Panc1 (cell line): Measurements from ENCODE around the gene RNF7. TPM values are rescaled to one million over a fixed set of nuclear protein-coding genes. Genes with fewer than 3 reads are reported as not detected.

ENCODE experiments used
- ATAC-seq: fragments of 200-7000 bp; cut with Tn5 transposase; 2 replicates; pipeline ENCODE4 v1.9.1; 2020; ENCODE audit warnings: mild to moderate bottlenecking, moderate library complexity
- BruUV-seq: library from RNA; stranded (reverse); fragments of 400-500 nt; replicated peaks from 2 replicates; lab custom pipeline; 2021; lab: Mats Ljungman, UMichigan
- CTCF ChIA-PET: fragments of 300-600 bp; sonication (Branson Sonifier 250); formaldehyde crosslinking; loops from one replicate; lab custom pipeline; 2022; ENCODE audit warnings: antibody characterized with exemption; lab: Charles Lee
- POLR2A ChIA-PET: fragments of 300-600 bp; sonication (Branson Sonifier 250); formaldehyde crosslinking; loops from one replicate; lab custom pipeline; 2022; ENCODE audit warnings: antibody characterized with exemption; lab: Charles Lee
- DNase-seq: peaks from one replicate; pipeline ENCODE4 v3.0.0-alpha.2; 2010; ENCODE audit warnings: low read depth, low spot score
- H3K27ac ChIP-seq: 2 replicates; pipeline ENCODE4 v1.5.1; 2011; ENCODE audit warnings: mild to moderate bottlenecking, low read length, inconsistent platforms
- H3K27me3 ChIP-seq: fragments of 200-500 bp; sonication (Bioruptor generic); 2 replicates; pipeline ENCODE4 v1.6.0; 2014; ENCODE audit warnings: low read length, inconsistent platforms; ENCODE audit not compliant: control insufficient read depth, insufficient read depth
- H3K36me3 ChIP-seq: fragments of 200-500 bp; sonication (Bioruptor generic); 2 replicates; pipeline ENCODE4 v1.5.1; 2014; ENCODE audit warnings: inconsistent platforms, mild to moderate bottlenecking, low read length, moderate library complexity; ENCODE audit not compliant: control insufficient read depth, insufficient read depth
- H3K4me1 ChIP-seq: 2 replicates; pipeline ENCODE4 v1.5.1; 2011; ENCODE audit warnings: inconsistent platforms, mild to moderate bottlenecking, low read length, moderate library complexity; ENCODE audit not compliant: control insufficient read depth, insufficient read depth
- H3K4me3 ChIP-seq, 2 experiments: 2 replicates each; pipeline ENCODE4 v1.5.1; 2011 to 2012; ENCODE audit warnings: low read depth in 2 of 2, low read length in 2 of 2, mild to moderate bottlenecking in 2 of 2, inconsistent platforms in 1 of 2, moderate library complexity in 1 of 2
- H3K9me3 ChIP-seq: fragments of 200-500 bp; sonication (Bioruptor generic); 2 replicates; pipeline ENCODE4 v1.5.1; 2014; ENCODE audit warnings: low read depth, mild to moderate bottlenecking, inconsistent platforms, low read length, moderate library complexity; ENCODE audit not compliant: control insufficient read depth, insufficient read depth
- CTCF ChIP-seq: fragments of 450-650 bp; IDR thresholded peaks from 2 replicates; pipeline ENCODE4 v1.5.1; 2017; ENCODE audit warnings: mild to moderate bottlenecking
- POLR2AphosphoS5 ChIP-seq: IDR thresholded peaks from 2 replicates; pipeline ENCODE4 v1.6.1; 2012; ENCODE audit warnings: mild to moderate bottlenecking, low read depth, low read length, moderate library complexity
- REST ChIP-seq, 2 experiments: IDR thresholded peaks; 2 replicates each; pipeline ENCODE4 v1.6.1; 2011 to 2012; ENCODE audit warnings: low read depth in 2 of 2, control low read depth in 1 of 2, low read length in 1 of 2, mild to moderate bottlenecking in 1 of 2, moderate library complexity in 1 of 2; ENCODE audit not compliant: insufficient read depth in 1 of 2
- SIN3A ChIP-seq: IDR thresholded peaks from 2 replicates; pipeline ENCODE4 v1.6.1; 2012; ENCODE audit warnings: low read depth, mild to moderate bottlenecking, low read length, moderate library complexity, borderline replicate concordance; ENCODE audit not compliant: insufficient read depth
- TCF7L2 ChIP-seq: IDR thresholded peaks from 2 replicates; pipeline ENCODE4 v1.6.1; 2011; ENCODE audit warnings: mild to moderate bottlenecking, low read depth, low read length, inconsistent platforms
- in situ Hi-C: cut with HindIII; loops from 2 replicates; pipeline ENCODE4 v1.10.0; 2016; ENCODE audit warnings: low sequenced_read_pairs, low pct_unique_long_range_greater_than_20kb
- intact Hi-C: fragments of 100-400 bp; cut with micrococcal nuclease; formaldehyde crosslinking; loops from one replicate; pipeline ENCODE4 v1.10.0; 2022; ENCODE audit not compliant: unreplicated experiment
- total RNA-seq: library from RNA; stranded (reverse); gene quantifications from one replicate; pipeline ENCODE4 v1.2.1, GENCODE V29; 2021; ENCODE audit not compliant: unreplicated experiment

The RNF7 gene
- total RNA-seq, 1 experiment from 2014 or later: 87.3 TPM

- CTCF ChIA-PET: no interaction called here
- TF ChIP-seq REST (IDR thresholded peaks at IDR 0.05; ENCODE audit: insufficient read depth in 1 of 2, low read depth in 2 of 2, low read length in 1 of 2) (no peak), SIN3A (no peak), CTCF (no peak), TCF7L2 (no peak), POLR2AphosphoS5 (no peak)
Measured at GRCh38 chr3:141790171-141790570, 52.1 kb downstream of the RNF7 start.

GRCh38 chr3:141792495-141792894, 54.4 kb downstream of the RNF7 start:
- Histone ChIP-seq H3K36me3 (no peaks in the 10 kb centered on the region), H3K4me3 (no peak overlapping the region), H3K9me3 (no peaks in the 10 kb centered on the region), H3K27ac (no peak overlapping the region), H3K27me3 (no peaks in the 10 kb centered on the region), H3K4me1 (no peaks in the 10 kb centered on the region)
- no TSS peak for BruUV-seq
- no peak for TF ChIP-seq REST (IDR thresholded peaks at IDR 0.05; ENCODE audit: insufficient read depth in 1 of 2, low read depth in 2 of 2, low read length in 1 of 2)
- TF ChIP-seq POLR2AphosphoS5: no peak
- TF ChIP-seq SIN3A: no peak
- no peak for TF ChIP-seq CTCF
- no peak for TF ChIP-seq TCF7L2
- intact Hi-C loops (no loop called here), in situ Hi-C loops (no loop called here)
- ChIA-PET CTCF (no interaction called here), POLR2A (no interaction called here)
- no peak for ATAC-seq
- DNase-seq: no peak

More at GRCh38 chr3:141790171-141790570, 52.1 kb downstream of the RNF7 start:
- H3K27me3 ChIP-seq: no peaks in the 10 kb centered on the region
- ATAC-seq (no peak), DNase-seq (no peak)
- intact Hi-C loops (no loop called here), in situ Hi-C loops (no loop called here)
- no TSS peak for BruUV-seq
- no peaks in the 10 kb centered on the region for H3K9me3 ChIP-seq
- H3K4me1 ChIP-seq: no peaks in the 10 kb centered on the region
- no peak overlapping the region for H3K27ac ChIP-seq
- no peaks in the 10 kb centered on the region for H3K36me3 ChIP-seq
- POLR2A ChIA-PET: no interaction called here
- H3K4me3 ChIP-seq: no peak overlapping the region
